GM12878 (cell line): Measurements from ENCODE around the gene WDR48. TPM values are rescaled to one million over a fixed set of nuclear protein-coding genes. Genes with fewer than 3 reads are reported as not detected.

ENCODE experiments used
- BMI1 ChIP-seq: fragments of 450-650 bp; IDR thresholded peaks from 2 replicates; pipeline ENCODE4 v1.6.1; 2016; ENCODE audit warnings: mild to moderate bottlenecking, moderate library complexity, borderline replicate concordance
- CBX5 ChIP-seq: sonication (generic); IDR thresholded peaks from 2 replicates; pipeline ENCODE4 v1.6.1; 2016; ENCODE audit warnings: low read depth, moderate library complexity, mild to moderate bottlenecking, inconsistent platforms
- HDAC2 ChIP-seq: fragments of 200-600 bp; sonication (generic); IDR thresholded peaks from 2 replicates; pipeline ENCODE4 v1.6.1; 2017
- MLLT1 ChIP-seq: fragments of 450-650 bp; IDR thresholded peaks from 2 replicates; pipeline ENCODE4 v1.6.1; 2016; ENCODE audit warnings: mild to moderate bottlenecking
- MTA3 ChIP-seq: IDR thresholded peaks from 2 replicates; pipeline ENCODE4 v1.6.1; 2012; ENCODE audit warnings: low read length, inconsistent platforms, borderline replicate concordance
- NBN ChIP-seq: fragments of 450-650 bp; IDR thresholded peaks from 2 replicates; pipeline ENCODE4 v1.6.1; 2016
- NKRF ChIP-seq: fragments of 450-650 bp; conservative IDR thresholded peaks from 2 replicates; pipeline ENCODE4 v1.6.1; 2017; ENCODE audit warnings: mild to moderate bottlenecking, moderate library complexity
- NR2C2 ChIP-seq: IDR thresholded peaks from 2 replicates; pipeline ENCODE4 v1.6.1; 2011; ENCODE audit warnings: borderline replicate concordance, low read depth; ENCODE audit not compliant: control insufficient read depth, insufficient read length
- NR2F1 ChIP-seq: fragments of 450-650 bp; conservative IDR thresholded peaks from 2 replicates; pipeline ENCODE4 v1.6.1; 2017; ENCODE audit warnings: mild to moderate bottlenecking
- PAX5 ChIP-seq: IDR thresholded peaks from 2 replicates; pipeline ENCODE4 v1.6.1; 2011; ENCODE audit warnings: low read depth, low read length, borderline replicate concordance
- PKNOX1 ChIP-seq: fragments of 450-650 bp; IDR thresholded peaks from 2 replicates; pipeline ENCODE4 v1.6.1; 2016; ENCODE audit warnings: mild to moderate bottlenecking
- RAD51 ChIP-seq: fragments of 450-650 bp; IDR thresholded peaks from 2 replicates; pipeline ENCODE4 v1.6.1; 2016; ENCODE audit warnings: moderate library complexity, mild to moderate bottlenecking, inconsistent platforms
- SP1 ChIP-seq: IDR thresholded peaks from one replicate; pipeline ENCODE4 v1.6.1; 2011; ENCODE audit warnings: low read depth, low read length
- SPI1 ChIP-seq: IDR thresholded peaks from 2 replicates; pipeline ENCODE4 v1.6.1; 2011; ENCODE audit warnings: low read depth, mild to moderate bottlenecking, low read length, moderate library complexity, borderline replicate concordance; ENCODE audit not compliant: insufficient read depth
- SREBF1 ChIP-seq: IDR thresholded peaks from 2 replicates; pipeline ENCODE4 v1.6.1; 2012; ENCODE audit warnings: mild to moderate bottlenecking, low read length
- SREBF2 ChIP-seq: IDR thresholded peaks from 2 replicates; pipeline ENCODE4 v1.6.1; 2012; ENCODE audit warnings: mild to moderate bottlenecking, low read length
- SUPT20H ChIP-seq: IDR thresholded peaks from 2 replicates; pipeline ENCODE4 v1.6.1; 2011; ENCODE audit warnings: low read depth, mild to moderate bottlenecking, low read length, moderate library complexity, borderline replicate concordance; ENCODE audit not compliant: control insufficient read depth
- TBL1XR1 ChIP-seq: IDR thresholded peaks from 2 replicates; pipeline ENCODE4 v1.6.1; 2012; ENCODE audit warnings: low read depth, low read length, improper control_type of control experiment
- TCF12 ChIP-seq: IDR thresholded peaks from 2 replicates; pipeline ENCODE4 v1.6.1; 2011; ENCODE audit warnings: low read depth, mild to moderate bottlenecking, low read length
- ZNF24 ChIP-seq: fragments of 450-650 bp; IDR thresholded peaks from 2 replicates; pipeline ENCODE4 v1.6.1; 2017; ENCODE audit warnings: antibody characterized with exemption, mild to moderate bottlenecking
- ZNF592 ChIP-seq: fragments of 450-650 bp; IDR thresholded peaks from 2 replicates; pipeline ENCODE4 v1.6.1; 2017; ENCODE audit warnings: mild to moderate bottlenecking, moderate library complexity
- polyA plus RNA-seq, 11 experiments: library from polyadenylated mRNA; depleted of rRNA in 4 of 11; unstranded in 6 of 11; stranded (reverse) in 5 of 11; fragments of >200 nt; fragmentation: Nextera tagmentation in 4 of 11; fragmentation: Illumina TruSeq in 1 of 11; extraction: Ambion mirVana in 4 of 11; extraction: Trizol in 1 of 11; gene quantifications; 1 replicate in 1 of 11; 2 replicates in 10 of 11; pipeline versions ENCODE4 v1.2.1 to v1.2.3, GENCODE V29; 2011 to 2016; ENCODE audit warnings: inconsistent platforms in 2 of 11, missing spikeins in 2 of 11, low read depth in 1 of 11
- total RNA-seq, 4 experiments: library from RNA; depleted of rRNA in 3 of 4; stranded (reverse); fragments of >200 nt in 3 of 4; fragmentation: Illumina TruSeq in 1 of 4; extraction: Trizol in 1 of 4; gene quantifications; 2 replicates each; pipeline versions ENCODE4 v1.2.1 to v1.2.3, GENCODE V29; 2013 to 2021
- TF ChIP-seq, protein P1 (sequence below): IDR thresholded peaks from 2 replicates; pipeline ENCODE4 v1.6.1; 2012; ENCODE audit warnings: low read length, inconsistent platforms
- TF ChIP-seq, protein P2 (sequence below): IDR thresholded peaks from 2 replicates; pipeline ENCODE4 v1.6.1; 2012; ENCODE audit warnings: low read depth, low read length, improper control_type of control experiment

The WDR48 gene
- total and polyA plus RNA-seq, 10 of the 15 experiments (the other 5 are each of a cell fraction or from before 2014, with no cell fraction given): 16.8 to 43.8 (median 29.0) TPM

DNA sequence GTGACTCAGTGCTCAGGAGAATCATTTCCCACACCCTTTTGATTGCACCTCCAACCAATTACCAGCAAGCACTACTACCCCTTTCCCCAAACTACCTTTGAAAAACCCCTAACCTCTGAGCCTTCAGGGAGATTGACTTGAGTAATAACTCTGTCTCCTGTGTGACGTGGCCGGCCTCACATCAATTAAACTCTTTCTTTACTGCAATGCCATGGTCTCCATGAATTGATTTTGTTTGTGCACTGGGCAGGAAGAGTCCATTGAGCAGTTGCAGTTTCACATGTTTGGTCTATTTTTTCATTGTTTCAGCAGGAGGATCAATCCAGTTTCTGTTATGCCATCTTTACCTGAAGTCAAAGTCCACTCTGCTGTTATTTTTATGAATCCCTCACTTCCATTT, 32.5 kb upstream of the WDR48 start (continued):
- TF ChIP-seq ZNF592 (no peak), HDAC2 (no peak), NR2F1 (no peak), PAX5 (no peak), NKRF (no peak), TCF12 (no peak), PKNOX1 (peak; percentile 71), SP1 (no peak), ZNF24 (0 out of 2 replicates have a peak, but pooled peaks have one; percentile 20), SPI1 (no peak), CBX5 (no peak), BMI1 (no peak), NR2C2 (no peak), TBL1XR1 (no peak), SREBF2 (no peak), RAD51 (no peak), NBN (peak; percentile 75), SUPT20H (no peak), MTA3 (no peak), MLLT1 (peak; percentile 26; the same call in 1 of the 2 replicates), SREBF1 (no peak)
- TF ChIP-seq, protein P1, sequence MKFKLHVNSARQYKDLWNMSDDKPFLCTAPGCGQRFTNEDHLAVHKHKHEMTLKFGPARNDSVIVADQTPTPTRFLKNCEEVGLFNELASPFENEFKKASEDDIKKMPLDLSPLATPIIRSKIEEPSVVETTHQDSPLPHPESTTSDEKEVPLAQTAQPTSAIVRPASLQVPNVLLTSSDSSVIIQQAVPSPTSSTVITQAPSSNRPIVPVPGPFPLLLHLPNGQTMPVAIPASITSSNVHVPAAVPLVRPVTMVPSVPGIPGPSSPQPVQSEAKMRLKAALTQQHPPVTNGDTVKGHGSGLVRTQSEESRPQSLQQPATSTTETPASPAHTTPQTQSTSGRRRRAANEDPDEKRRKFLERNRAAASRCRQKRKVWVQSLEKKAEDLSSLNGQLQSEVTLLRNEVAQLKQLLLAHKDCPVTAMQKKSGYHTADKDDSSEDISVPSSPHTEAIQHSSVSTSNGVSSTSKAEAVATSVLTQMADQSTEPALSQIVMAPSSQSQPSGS: no peak
- TF ChIP-seq, protein P2, sequence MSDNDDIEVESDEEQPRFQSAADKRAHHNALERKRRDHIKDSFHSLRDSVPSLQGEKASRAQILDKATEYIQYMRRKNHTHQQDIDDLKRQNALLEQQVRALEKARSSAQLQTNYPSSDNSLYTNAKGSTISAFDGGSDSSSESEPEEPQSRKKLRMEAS: no peak
